Astrocyte (in vitro differentiated cells and primary cell): Measurements from ENCODE around the gene CHST13. TPM values are rescaled to one million over a fixed set of nuclear protein-coding genes. Genes with fewer than 3 reads are reported as not detected.

Experiments used
- DNase-seq: peaks from one replicate; pipeline ENCODE4 v3.0.0-alpha.2; 2010; ENCODE audit warnings: low read depth
- FAIRE-seq: peaks from 2 replicates; lab custom pipeline; 2011; peaks lifted over from hg19 to GRCh38; lab: Jason Lieb, UNC
- H2AFZ ChIP-seq: 2 replicates; pipeline ENCODE4 v1.6.0; 2012; ENCODE audit warnings: low read depth, low read length, inconsistent platforms
- H3K27ac ChIP-seq: 2 replicates; pipeline ENCODE4 v1.5.1; 2011; ENCODE audit warnings: low read depth, low read length, inconsistent platforms
- H3K27me3 ChIP-seq: 2 replicates; pipeline ENCODE4 v1.6.0; 2011; ENCODE audit warnings: low read length, inconsistent platforms; ENCODE audit not compliant: insufficient read depth
- H3K36me3 ChIP-seq: 2 replicates; pipeline ENCODE4 v1.5.1; 2011; ENCODE audit warnings: low read length, inconsistent platforms; ENCODE audit not compliant: insufficient read depth
- H3K4me1 ChIP-seq: 2 replicates; pipeline ENCODE4 v1.5.1; 2011; ENCODE audit warnings: low read length, inconsistent platforms; ENCODE audit not compliant: insufficient read depth
- H3K4me2 ChIP-seq: 2 replicates; pipeline ENCODE4 v1.6.0; 2012; ENCODE audit warnings: low read length, inconsistent platforms
- H3K4me3 ChIP-seq: 2 replicates; pipeline ENCODE4 v1.5.1; 2011; ENCODE audit warnings: low read depth, mild to moderate bottlenecking, low read length, inconsistent platforms; ENCODE audit not compliant: insufficient read depth
- H3K79me2 ChIP-seq: 2 replicates; pipeline ENCODE4 v1.6.0; 2012; ENCODE audit warnings: mild to moderate bottlenecking, low read length, inconsistent platforms; ENCODE audit not compliant: insufficient read depth
- H3K9ac ChIP-seq: 2 replicates; pipeline ENCODE4 v1.6.0; 2012; ENCODE audit warnings: mild to moderate bottlenecking, low read length, inconsistent platforms
- H3K9me3 ChIP-seq: 2 replicates; pipeline ENCODE4 v1.5.1; 2012; ENCODE audit warnings: low read depth, mild to moderate bottlenecking, low read length, inconsistent platforms; ENCODE audit not compliant: insufficient read depth
- H4K20me1 ChIP-seq: 2 replicates; pipeline ENCODE4 v1.6.0; 2012; ENCODE audit warnings: low read length, inconsistent platforms; ENCODE audit not compliant: insufficient read depth
- H3K27ac Mint-ChIP-seq: one replicate; pipeline ENCODE4 v1.8.0; 2021; ENCODE audit warnings: mild to moderate bottlenecking, mixed read lengths; ENCODE audit not compliant: unreplicated experiment
- H3K27me3 Mint-ChIP-seq: one replicate; pipeline ENCODE4 v1.8.0; 2021; ENCODE audit warnings: low read depth, mixed read lengths; ENCODE audit not compliant: unreplicated experiment
- H3K36me3 Mint-ChIP-seq: one replicate; pipeline ENCODE4 v1.8.0; 2021; ENCODE audit warnings: low read depth, mixed read lengths; ENCODE audit not compliant: unreplicated experiment
- H3K4me1 Mint-ChIP-seq: one replicate; pipeline ENCODE4 v1.8.0; 2021; ENCODE audit warnings: low read depth, mixed read lengths; ENCODE audit not compliant: unreplicated experiment
- H3K4me3 Mint-ChIP-seq: one replicate; pipeline ENCODE4 v1.8.0; 2021; ENCODE audit warnings: mild to moderate bottlenecking, moderate library complexity, mixed read lengths; ENCODE audit not compliant: unreplicated experiment
- H3K9me3 Mint-ChIP-seq: one replicate; pipeline ENCODE4 v1.8.0; 2021; ENCODE audit warnings: mild to moderate bottlenecking, mixed read lengths; ENCODE audit not compliant: unreplicated experiment
- EZH2 ChIP-seq: IDR thresholded peaks from 2 replicates; pipeline ENCODE4 v1.6.1; 2012; ENCODE audit warnings: mild to moderate bottlenecking, low read length, inconsistent platforms; ENCODE audit not compliant: insufficient read depth
- total RNA-seq: library from RNA; stranded (reverse); gene quantifications from 2 replicates; pipeline ENCODE4 v1.2.1, GENCODE V29; 2021
- TF ChIP-seq, protein P1 (sequence below): IDR thresholded peaks from 2 replicates; pipeline ENCODE4 v1.5.1; 2011; ENCODE audit warnings: low read depth, mild to moderate bottlenecking, inconsistent platforms, low read length, moderate library complexity; ENCODE audit not compliant: insufficient read depth

The CHST13 gene
- total RNA-seq, 1 donor from 2014 or later, result not detected

DNA sequence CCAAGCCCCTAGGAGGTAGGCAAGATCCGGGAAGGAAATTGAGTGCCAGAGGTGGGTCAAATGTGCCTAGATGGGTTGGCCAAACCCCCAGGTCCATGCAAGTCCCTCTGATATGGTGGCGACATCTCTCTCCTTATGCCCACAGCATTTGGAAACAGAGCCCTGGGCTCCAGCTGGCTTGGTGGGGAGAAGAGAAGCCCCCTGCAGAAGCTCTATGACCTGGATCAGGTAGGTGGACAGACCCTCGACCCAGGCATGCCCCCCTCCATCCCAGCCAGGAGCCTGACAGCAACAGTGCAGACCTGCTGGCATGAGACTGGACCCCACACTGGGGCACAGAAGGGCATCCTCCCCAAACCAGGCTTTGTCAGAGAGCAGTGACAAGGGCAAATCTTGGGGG lies 12.2 kb downstream of the CHST13 start:
- Histone ChIP-seq H3K4me3 (no peak overlapping the region), H3K4me2 (no peak overlapping the region), H3K27me3 (peaks cover 47% of the 10 kb centered on the region), H3K4me1 (peaks cover 7% of the 10 kb centered on the region), H3K9ac (no peak overlapping the region), H3K36me3 (no peaks in the 10 kb centered on the region), H4K20me1 (peaks cover 3% of the 10 kb centered on the region), H2AFZ (no peak overlapping the region), H3K27ac (no peak overlapping the region), H3K79me2 (no peaks in the 10 kb centered on the region), H3K9me3 (no peaks in the 10 kb centered on the region)
- Mint-ChIP-seq H3K9me3 (peaks cover 2% of the 10 kb centered on the region), H3K4me3 (no peak overlapping the region), H3K4me1 (peaks cover 11% of the 10 kb centered on the region), H3K27me3 (peaks cover 65% of the 10 kb centered on the region), H3K27ac (no peak overlapping the region), H3K36me3 (peaks cover 2% of the 10 kb centered on the region)
- FAIRE-seq (no peak), DNase-seq (no peak)
- no peak for TF ChIP-seq EZH2
- TF ChIP-seq, protein P1, sequence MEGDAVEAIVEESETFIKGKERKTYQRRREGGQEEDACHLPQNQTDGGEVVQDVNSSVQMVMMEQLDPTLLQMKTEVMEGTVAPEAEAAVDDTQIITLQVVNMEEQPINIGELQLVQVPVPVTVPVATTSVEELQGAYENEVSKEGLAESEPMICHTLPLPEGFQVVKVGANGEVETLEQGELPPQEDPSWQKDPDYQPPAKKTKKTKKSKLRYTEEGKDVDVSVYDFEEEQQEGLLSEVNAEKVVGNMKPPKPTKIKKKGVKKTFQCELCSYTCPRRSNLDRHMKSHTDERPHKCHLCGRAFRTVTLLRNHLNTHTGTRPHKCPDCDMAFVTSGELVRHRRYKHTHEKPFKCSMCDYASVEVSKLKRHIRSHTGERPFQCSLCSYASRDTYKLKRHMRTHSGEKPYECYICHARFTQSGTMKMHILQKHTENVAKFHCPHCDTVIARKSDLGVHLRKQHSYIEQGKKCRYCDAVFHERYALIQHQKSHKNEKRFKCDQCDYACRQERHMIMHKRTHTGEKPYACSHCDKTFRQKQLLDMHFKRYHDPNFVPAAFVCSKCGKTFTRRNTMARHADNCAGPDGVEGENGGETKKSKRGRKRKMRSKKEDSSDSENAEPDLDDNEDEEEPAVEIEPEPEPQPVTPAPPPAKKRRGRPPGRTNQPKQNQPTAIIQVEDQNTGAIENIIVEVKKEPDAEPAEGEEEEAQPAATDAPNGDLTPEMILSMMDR, result no peak

DNA sequence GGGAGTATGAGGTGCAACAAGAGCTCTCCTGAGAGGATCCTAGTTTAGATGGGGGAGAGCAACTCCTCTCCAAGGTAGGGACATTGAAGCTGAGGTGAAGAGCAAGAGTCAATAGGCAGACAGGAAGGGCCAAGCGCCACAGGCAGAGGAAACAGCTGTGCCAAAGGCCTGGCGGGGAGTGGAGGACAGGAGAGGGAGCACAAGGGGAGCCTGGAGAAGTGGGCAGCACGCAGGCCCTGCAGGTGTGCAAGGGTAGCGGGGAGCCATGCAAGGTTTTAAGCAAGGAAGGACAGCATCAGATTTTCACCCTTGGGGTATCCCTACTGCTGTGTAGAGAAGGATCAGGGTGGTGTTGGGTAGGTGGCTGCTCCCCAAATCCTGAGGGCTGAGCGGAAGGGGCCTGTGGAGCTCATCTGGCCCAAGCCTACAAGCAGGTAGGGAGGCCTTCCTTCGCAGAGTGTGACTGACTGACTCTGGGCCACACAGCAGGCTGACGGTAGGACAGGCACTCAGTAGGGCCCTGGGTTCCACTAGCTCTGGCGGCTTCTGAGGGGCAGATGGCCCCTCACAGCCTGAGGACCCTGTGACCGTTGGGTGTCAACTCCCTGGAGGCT lies 13.3 kb downstream of the CHST13 start:
- no peak overlapping the region for H3K4me3 ChIP-seq
- peaks cover 8% of the 10 kb centered on the region for H3K4me1 ChIP-seq
- peaks cover 3% of the 10 kb centered on the region for H4K20me1 ChIP-seq
- no peaks in the 10 kb centered on the region for H3K9me3 ChIP-seq
- no peaks in the 10 kb centered on the region for H3K36me3 ChIP-seq
- peaks cover 44% of the 10 kb centered on the region for H3K27me3 ChIP-seq
- Mint-ChIP-seq H3K36me3 (peaks cover 2% of the 10 kb centered on the region), H3K4me3 (no peak overlapping the region), H3K9me3 (peaks cover 2% of the 10 kb centered on the region), H3K27me3 (peaks cover 62% of the 10 kb centered on the region), H3K4me1 (peaks cover 11% of the 10 kb centered on the region), H3K27ac (no peak overlapping the region)
- TF ChIP-seq, protein P1, result no peak
- TF ChIP-seq EZH2, result no peak
- H3K9ac ChIP-seq, result no peak overlapping the region
- DNase-seq (no peak), FAIRE-seq (no peak)
- no peak overlapping the region for H3K27ac ChIP-seq
- no peak overlapping the region for H3K4me2 ChIP-seq
- no peak overlapping the region for H2AFZ ChIP-seq
- no peaks in the 10 kb centered on the region for H3K79me2 ChIP-seq

DNA sequence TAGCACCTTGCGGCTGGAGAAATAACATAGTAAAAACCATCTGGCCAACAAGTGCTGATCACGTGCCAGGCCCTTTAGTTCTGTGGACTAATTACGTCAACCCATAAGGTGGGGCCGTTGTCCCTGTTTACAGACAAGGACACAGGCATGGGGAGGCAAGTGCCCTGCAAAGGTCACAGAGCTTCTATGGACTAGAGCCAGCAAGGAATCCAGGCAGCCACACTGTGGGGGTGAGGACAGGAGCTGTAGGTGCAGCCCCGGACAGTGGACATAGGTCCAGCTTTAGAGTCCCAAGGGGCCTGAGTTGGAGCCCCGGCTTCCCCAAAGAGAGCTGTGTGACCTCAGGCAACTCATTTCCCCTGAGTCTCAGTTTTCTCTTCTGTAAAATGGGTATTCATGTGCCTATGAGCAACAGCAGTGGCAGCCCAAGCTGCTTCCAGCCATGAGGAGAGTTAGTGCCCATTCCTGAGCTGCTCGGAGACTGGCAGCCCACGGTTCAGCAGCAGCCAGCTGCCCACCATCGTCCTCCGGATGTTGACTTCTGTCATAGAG lies 13.9 kb downstream of the CHST13 start:
- H3K9ac ChIP-seq, result no peak overlapping the region
- Mint-ChIP-seq H3K4me1 (peaks cover 11% of the 10 kb centered on the region), H3K36me3 (peaks cover 2% of the 10 kb centered on the region), H3K4me3 (no peak overlapping the region), H3K27me3 (peaks cover 57% of the 10 kb centered on the region), H3K9me3 (peaks cover 2% of the 10 kb centered on the region), H3K27ac (no peak overlapping the region)
- DNase-seq (no peak), FAIRE-seq (no peak)
- no peak for TF ChIP-seq EZH2
- peaks cover 3% of the 10 kb centered on the region for H4K20me1 ChIP-seq
- no peak overlapping the region for H3K4me2 ChIP-seq
- no peak overlapping the region for H2AFZ ChIP-seq
- H3K9me3 ChIP-seq, result no peaks in the 10 kb centered on the region
- no peak overlapping the region for H3K27ac ChIP-seq
- peaks cover 8% of the 10 kb centered on the region for H3K4me1 ChIP-seq
- H3K79me2 ChIP-seq, result no peaks in the 10 kb centered on the region
- H3K27me3 ChIP-seq, result peaks cover 38% of the 10 kb centered on the region
- H3K4me3 ChIP-seq, result no peak overlapping the region
- H3K36me3 ChIP-seq, result no peaks in the 10 kb centered on the region
